Measurements from ENCODE around the gene PROSER2. TPM values are rescaled to one million over a fixed set of nuclear protein-coding genes. Genes with fewer than 3 reads are reported as not detected.

Gene PROSER2
- total RNA-seq, 1 experiment from 2014 or later: 19.5 TPM

GRCh38 chr10:11899067-11899876 lies 76.1 kb downstream of the PROSER2 start:
- H3K4me1 Mint-ChIP-seq (ENCODE audit: low read depth, unreplicated experiment): peaks cover 14% of the 10 kb centered on the region
- no peaks in the 10 kb centered on the region for H3K27me3 Mint-ChIP-seq (ENCODE audit: unreplicated experiment)
- H3K9me3 Mint-ChIP-seq (ENCODE audit: low read depth, unreplicated experiment): no peaks in the 10 kb centered on the region
- H3K36me3 Mint-ChIP-seq (ENCODE audit: insufficient read depth, unreplicated experiment): peaks cover 5% of the 10 kb centered on the region
- CTCF ChIA-PET: no interaction called here
- no peak overlapping the region for H3K27ac Mint-ChIP-seq (ENCODE audit: unreplicated experiment)
- DNase-seq: no peak
- no peak overlapping the region for H3K4me3 Mint-ChIP-seq (ENCODE audit: low read depth, unreplicated experiment)
- BruUV-seq (replicated peaks): no TSS peak
- intact Hi-C loops (cut with micrococcal nuclease; ENCODE audit: unreplicated experiment): no loop called here
- no peak for TF ChIP-seq CTCF (IDR thresholded peaks at IDR 0.05; ENCODE audit: unreplicated experiment)

DNA sequence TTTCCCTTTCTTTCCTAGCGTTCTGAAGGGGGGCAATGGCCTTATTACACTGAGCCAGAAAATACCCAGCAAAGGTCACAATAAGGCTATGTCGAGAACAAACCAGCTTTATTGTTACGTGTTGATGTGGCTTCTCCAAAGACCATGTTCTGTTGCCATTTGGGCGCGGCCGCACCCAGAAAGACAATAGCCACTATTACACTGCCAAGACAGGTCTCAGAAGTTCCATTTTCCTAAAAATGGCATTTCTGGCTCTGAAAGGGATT lies 77.8 kb downstream of the PROSER2 start:
- Mint-ChIP-seq H3K27ac (ENCODE audit: unreplicated experiment) (no peak overlapping the region), H3K4me3 (ENCODE audit: low read depth, unreplicated experiment) (no peak overlapping the region), H3K27me3 (ENCODE audit: unreplicated experiment) (no peaks in the 10 kb centered on the region), H3K4me1 (ENCODE audit: low read depth, unreplicated experiment) (peaks cover 14% of the 10 kb centered on the region), H3K9me3 (ENCODE audit: low read depth, unreplicated experiment) (no peaks in the 10 kb centered on the region), H3K36me3 (ENCODE audit: insufficient read depth, unreplicated experiment) (peaks cover 5% of the 10 kb centered on the region)
- no peak for DNase-seq
- CTCF ChIA-PET: no interaction called here
- TF ChIP-seq CTCF (IDR thresholded peaks at IDR 0.05; ENCODE audit: unreplicated experiment): no peak
- no TSS peak for BruUV-seq (replicated peaks)
- intact Hi-C loops (cut with micrococcal nuclease; ENCODE audit: unreplicated experiment): no loop called here

- Mint-ChIP-seq H3K4me1 (ENCODE audit: low read depth, unreplicated experiment) (peaks cover 14% of the 10 kb centered on the region), H3K36me3 (ENCODE audit: insufficient read depth, unreplicated experiment) (peaks cover 5% of the 10 kb centered on the region), H3K9me3 (ENCODE audit: low read depth, unreplicated experiment) (no peaks in the 10 kb centered on the region), H3K27me3 (ENCODE audit: unreplicated experiment) (no peaks in the 10 kb centered on the region), H3K4me3 (ENCODE audit: low read depth, unreplicated experiment) (no peak overlapping the region), H3K27ac (ENCODE audit: unreplicated experiment) (no peak overlapping the region)
- no peak for TF ChIP-seq CTCF (IDR thresholded peaks at IDR 0.05; ENCODE audit: unreplicated experiment)
- no peak for DNase-seq
- intact Hi-C loops (cut with micrococcal nuclease; ENCODE audit: unreplicated experiment): no loop called here
- BruUV-seq (replicated peaks): no TSS peak
- CTCF ChIA-PET: no interaction called here
Measured at GRCh38 chr10:11901454-11901832, 78.3 kb downstream of the PROSER2 start.

- H3K36me3 Mint-ChIP-seq (ENCODE audit: insufficient read depth, unreplicated experiment): peaks cover 5% of the 10 kb centered on the region
- BruUV-seq (replicated peaks): no TSS peak
- no peak overlapping the region for H3K4me3 Mint-ChIP-seq (ENCODE audit: low read depth, unreplicated experiment)
- no peak overlapping the region for H3K27ac Mint-ChIP-seq (ENCODE audit: unreplicated experiment)
- H3K4me1 Mint-ChIP-seq (ENCODE audit: low read depth, unreplicated experiment): peaks cover 14% of the 10 kb centered on the region
- no peaks in the 10 kb centered on the region for H3K9me3 Mint-ChIP-seq (ENCODE audit: low read depth, unreplicated experiment)
- CTCF ChIA-PET: no interaction called here
- intact Hi-C loops (cut with micrococcal nuclease; ENCODE audit: unreplicated experiment): no loop called here
- H3K27me3 Mint-ChIP-seq (ENCODE audit: unreplicated experiment): no peaks in the 10 kb centered on the region
- TF ChIP-seq CTCF (IDR thresholded peaks at IDR 0.05; ENCODE audit: unreplicated experiment): no peak
- DNase-seq: no peak
Measured at GRCh38 chr10:11901833-11902475, 78.8 kb downstream of the PROSER2 start.
